GM21390 (cell line): ENCODE measurements around the gene RPL37.
"Not testable (repeated sequence)": the region's sequence is repeated elsewhere in the genome, so short reads cannot be mapped to it uniquely, and the experiment has no call there.

Source experiments
- ATAC-seq: cut with Tn5 transposase; IDR thresholded peaks from one replicate; pipeline ENCODE4 v1.9.1; 2021; ENCODE audit not compliant: unreplicated experiment

RPL37 gene

GRCh38 chr5:40798012-40798800, 36.8 kb downstream of the RPL37 start, which contains the start of gene PRKAA1:
Gene PRKAA1, minus strand, starts transcription at chr5:40798374. Its CDS starts 185 bp downstream, at chr5:40798189.
- ATAC-seq, result peak; percentile 95

- ATAC-seq, result peak; percentile 44
Observed at GRCh38 chr5:40797273-40798011, 37.6 kb downstream of the RPL37 start.

GRCh38 chr5:40796487-40796889, 38.5 kb downstream of the RPL37 start:
- ATAC-seq, result no peak

- ATAC-seq, result not testable (repeated sequence)
Observed at GRCh38 chr5:40794877-40795276, 40.1 kb downstream of the RPL37 start.

GRCh38 chr5:40794340-40794739, 40.7 kb downstream of the RPL37 start:
- not testable (repeated sequence) for ATAC-seq

GRCh38 chr5:40792691-40793090, 42.3 kb downstream of the RPL37 start:
- ATAC-seq, result not testable (repeated sequence)

GRCh38 chr5:40791715-40792139, 43.3 kb downstream of the RPL37 start:
- no peak for ATAC-seq

GRCh38 chr5:40790947-40791593, 44.0 kb downstream of the RPL37 start:
- no peak for ATAC-seq

- ATAC-seq, result not testable (repeated sequence)
Observed at GRCh38 chr5:40788941-40789340, 46.1 kb downstream of the RPL37 start.

GRCh38 chr5:40787986-40788385, 47.0 kb downstream of the RPL37 start:
- ATAC-seq, result no peak

GRCh38 chr5:40786664-40787063, 48.4 kb downstream of the RPL37 start:
- not testable (repeated sequence) for ATAC-seq

GRCh38 chr5:40784916-40785315, 50.1 kb downstream of the RPL37 start:
- ATAC-seq, result no peak

- ATAC-seq, result no peak
Observed at GRCh38 chr5:40784027-40784653, 50.9 kb downstream of the RPL37 start.

GRCh38 chr5:40781843-40782409, 53.1 kb downstream of the RPL37 start:
- ATAC-seq, result no peak

- ATAC-seq, result no peak
Observed at GRCh38 chr5:40780858-40781257, 54.2 kb downstream of the RPL37 start.

GRCh38 chr5:40780199-40780598, 54.8 kb downstream of the RPL37 start:
- ATAC-seq, result no peak

- no peak for ATAC-seq
Observed at GRCh38 chr5:40779561-40779960, 55.5 kb downstream of the RPL37 start.

GRCh38 chr5:40778133-40778532, 56.9 kb downstream of the RPL37 start:
- no peak for ATAC-seq

- no peak for ATAC-seq
Observed at GRCh38 chr5:40776658-40776977, 58.4 kb downstream of the RPL37 start.

GRCh38 chr5:40775846-40776657, 59.0 kb downstream of the RPL37 start:
- ATAC-seq, result no peak
